Fibroblast of lung (primary cell): ENCODE data around the gene RABAC1.

Experiments
- CTCF ChIP-seq, 2 donors: IDR thresholded peaks in 1 of 2; conservative IDR thresholded peaks in 1 of 2; 1 replicate in 1 of 2; 2 replicates in 1 of 2; pipeline ENCODE4 v1.5.1; 2011 to 2012; ENCODE audit warnings: low read length in 2 of 2, control low read depth in 1 of 2, inconsistent platforms in 1 of 2, low read depth in 1 of 2, mild to moderate bottlenecking in 1 of 2
- EZH2 ChIP-seq: IDR thresholded peaks from 2 replicates; pipeline ENCODE4 v1.5.1; 2012; ENCODE audit warnings: low read length, control low read depth, mild to moderate bottlenecking; ENCODE audit errors: missing control alignments

GRCh38 chr19:41958367-41959055, 610 bp downstream of the RABAC1 start:
- no peak for TF ChIP-seq CTCF (conservative IDR thresholded peaks at IDR 0.05 in 1 of 2, IDR thresholded peaks at IDR 0.05 in 1 of 2; ENCODE audit: low read depth in 1 of 2, low read length in 2 of 2)
- TF ChIP-seq EZH2, result no peak
